ENCODE measurements around the gene PIK3R3. TPM values are rescaled to one million over a fixed set of nuclear protein-coding genes. Genes with fewer than 3 reads are reported as not detected.

The PIK3R3 gene
- total RNA-seq, 1 experiment from 2014 or later: 3.6 TPM

DNA sequence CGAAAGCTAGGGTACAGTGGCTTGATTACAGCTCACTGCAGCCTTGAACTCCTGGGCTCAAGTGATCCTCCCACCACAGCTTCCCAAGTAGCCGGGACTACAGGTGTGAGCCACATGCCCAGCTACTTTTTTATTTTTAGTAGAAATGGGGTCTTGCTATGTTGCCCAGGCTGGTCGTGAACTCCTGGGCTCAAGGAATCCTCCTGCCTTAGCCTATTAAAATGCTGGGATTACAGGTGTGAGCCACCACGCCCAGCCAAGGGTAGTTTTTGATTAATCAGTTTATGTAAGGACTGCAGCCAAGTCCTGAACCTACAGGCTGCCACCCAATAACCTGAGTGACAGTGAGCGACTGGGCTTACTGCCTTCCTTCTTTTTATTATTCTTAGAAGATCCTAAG lies 88.3 kb downstream of the PIK3R3 start:
- Mint-ChIP-seq H3K4me3 (ENCODE audit: unreplicated experiment) (no peak overlapping the region), H3K27me3 (ENCODE audit: insufficient read depth, unreplicated experiment) (no peaks in the 10 kb centered on the region), H3K36me3 (ENCODE audit: insufficient read depth, unreplicated experiment) (peaks cover 7% of the 10 kb centered on the region), H3K4me1 (ENCODE audit: low read depth, unreplicated experiment) (no peaks in the 10 kb centered on the region), H3K27ac (ENCODE audit: unreplicated experiment) (no peak overlapping the region), H3K9me3 (ENCODE audit: unreplicated experiment) (no peaks in the 10 kb centered on the region)
- H3K36me3 ChIP-seq (ENCODE audit: control insufficient read depth, insufficient read depth, low read length): no peaks in the 10 kb centered on the region
- TF ChIP-seq, protein P1, sequence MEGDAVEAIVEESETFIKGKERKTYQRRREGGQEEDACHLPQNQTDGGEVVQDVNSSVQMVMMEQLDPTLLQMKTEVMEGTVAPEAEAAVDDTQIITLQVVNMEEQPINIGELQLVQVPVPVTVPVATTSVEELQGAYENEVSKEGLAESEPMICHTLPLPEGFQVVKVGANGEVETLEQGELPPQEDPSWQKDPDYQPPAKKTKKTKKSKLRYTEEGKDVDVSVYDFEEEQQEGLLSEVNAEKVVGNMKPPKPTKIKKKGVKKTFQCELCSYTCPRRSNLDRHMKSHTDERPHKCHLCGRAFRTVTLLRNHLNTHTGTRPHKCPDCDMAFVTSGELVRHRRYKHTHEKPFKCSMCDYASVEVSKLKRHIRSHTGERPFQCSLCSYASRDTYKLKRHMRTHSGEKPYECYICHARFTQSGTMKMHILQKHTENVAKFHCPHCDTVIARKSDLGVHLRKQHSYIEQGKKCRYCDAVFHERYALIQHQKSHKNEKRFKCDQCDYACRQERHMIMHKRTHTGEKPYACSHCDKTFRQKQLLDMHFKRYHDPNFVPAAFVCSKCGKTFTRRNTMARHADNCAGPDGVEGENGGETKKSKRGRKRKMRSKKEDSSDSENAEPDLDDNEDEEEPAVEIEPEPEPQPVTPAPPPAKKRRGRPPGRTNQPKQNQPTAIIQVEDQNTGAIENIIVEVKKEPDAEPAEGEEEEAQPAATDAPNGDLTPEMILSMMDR (IDR thresholded peaks at IDR 0.05; ENCODE audit: insufficient read depth in 1 of 2, low read depth in 1 of 2, low read length in 1 of 2, severe bottlenecking in 1 of 2, unreplicated experiment in 1 of 2): no peak
- BruUV-seq (replicated peaks): no TSS peak
- no peaks in the 10 kb centered on the region for H3K9me3 ChIP-seq
- DNase-seq: no peak
- H3K27me3 ChIP-seq (replicated peaks; ENCODE audit: control insufficient read depth, insufficient read depth, low read length): no peaks in the 10 kb centered on the region
- H3K4me1 ChIP-seq: no peaks in the 10 kb centered on the region
- H3K4me3 ChIP-seq (ENCODE audit: low read depth, low read length): no peak overlapping the region
- ChIA-PET CTCF (no interaction called here), POLR2A (no interaction called here)
- intact Hi-C loops (cut with micrococcal nuclease; ENCODE audit: unreplicated experiment): no loop called here

DNA sequence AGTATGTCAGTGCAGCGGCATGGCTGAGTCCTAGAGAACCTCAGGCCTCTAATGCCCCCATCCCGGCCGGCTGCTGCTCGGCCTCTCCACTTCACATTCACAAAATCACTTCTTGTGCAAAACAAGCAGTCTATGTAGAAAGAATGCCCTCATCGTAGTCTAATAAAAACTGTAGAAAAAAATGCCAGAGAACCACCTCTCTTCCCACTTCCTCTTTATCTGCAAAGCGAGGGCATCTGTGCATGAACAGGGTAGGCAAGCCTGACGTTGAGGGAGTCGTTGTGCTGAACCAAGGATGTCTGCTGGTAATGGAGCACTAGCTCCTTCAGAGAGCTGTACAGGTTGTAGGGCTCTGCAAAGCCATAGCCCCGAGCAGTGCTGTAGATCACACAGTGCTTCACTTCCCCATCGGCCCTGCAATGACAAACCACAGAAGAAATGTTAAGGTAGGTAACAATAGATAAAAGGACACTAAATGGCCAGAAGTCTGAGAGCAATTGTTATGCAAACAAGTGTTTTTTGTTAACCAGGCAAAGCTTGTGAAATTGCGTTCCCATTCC lies 88.9 kb downstream of the PIK3R3 start:
- no TSS peak for BruUV-seq (replicated peaks)
- H3K4me3 ChIP-seq (ENCODE audit: low read depth, low read length): no peak overlapping the region
- Mint-ChIP-seq H3K4me3 (ENCODE audit: unreplicated experiment) (no peak overlapping the region), H3K36me3 (ENCODE audit: insufficient read depth, unreplicated experiment) (peaks cover 7% of the 10 kb centered on the region), H3K9me3 (ENCODE audit: unreplicated experiment) (no peaks in the 10 kb centered on the region), H3K27me3 (ENCODE audit: insufficient read depth, unreplicated experiment) (no peaks in the 10 kb centered on the region), H3K4me1 (ENCODE audit: low read depth, unreplicated experiment) (no peaks in the 10 kb centered on the region), H3K27ac (ENCODE audit: unreplicated experiment) (no peak overlapping the region)
- CTCF ChIA-PET: no interaction called here
- no peaks in the 10 kb centered on the region for H3K36me3 ChIP-seq (ENCODE audit: control insufficient read depth, insufficient read depth, low read length)
- TF ChIP-seq, protein P1 (IDR thresholded peaks at IDR 0.05; ENCODE audit: insufficient read depth in 1 of 2, low read depth in 1 of 2, low read length in 1 of 2, severe bottlenecking in 1 of 2, unreplicated experiment in 1 of 2): no peak
- no peaks in the 10 kb centered on the region for H3K27me3 ChIP-seq (replicated peaks; ENCODE audit: control insufficient read depth, insufficient read depth, low read length)
- POLR2A ChIA-PET: interaction anchor here (0.6 kb wide), 1 partner anchor 13 kb away, joined by 3 read pairs; no protein-coding TSS in a partner anchor
- H3K4me1 ChIP-seq: no peaks in the 10 kb centered on the region
- H3K9me3 ChIP-seq: no peaks in the 10 kb centered on the region
- no peak for DNase-seq
- intact Hi-C loops (cut with micrococcal nuclease; ENCODE audit: unreplicated experiment): no loop called here

DNA sequence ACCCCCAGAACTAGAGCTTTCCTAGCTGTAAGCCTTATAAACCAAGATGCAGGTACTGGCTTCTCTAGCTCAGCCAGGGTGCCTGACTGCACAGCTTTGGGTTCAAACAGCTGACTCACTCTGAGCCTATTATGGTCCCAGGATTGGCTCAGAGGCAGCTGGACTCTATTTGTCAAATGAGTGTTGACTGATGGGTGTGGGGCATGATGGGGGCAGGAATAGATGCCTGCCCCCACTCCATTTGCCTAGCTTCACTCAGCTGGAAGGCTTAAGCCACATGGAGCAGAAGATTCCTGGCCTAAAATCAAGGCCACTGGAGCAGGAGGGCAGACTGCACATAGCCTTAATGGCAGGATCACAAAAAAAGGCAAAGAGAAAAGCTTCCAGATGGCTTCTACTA lies 90.5 kb downstream of the PIK3R3 start:
- Mint-ChIP-seq H3K36me3 (ENCODE audit: insufficient read depth, unreplicated experiment) (peaks cover 7% of the 10 kb centered on the region), H3K27me3 (ENCODE audit: insufficient read depth, unreplicated experiment) (no peaks in the 10 kb centered on the region), H3K4me3 (ENCODE audit: unreplicated experiment) (no peak overlapping the region), H3K9me3 (ENCODE audit: unreplicated experiment) (no peaks in the 10 kb centered on the region), H3K4me1 (ENCODE audit: low read depth, unreplicated experiment) (no peaks in the 10 kb centered on the region), H3K27ac (ENCODE audit: unreplicated experiment) (no peak overlapping the region)
- intact Hi-C loops (cut with micrococcal nuclease; ENCODE audit: unreplicated experiment): no loop called here
- H3K4me1 ChIP-seq: no peaks in the 10 kb centered on the region
- no peaks in the 10 kb centered on the region for H3K9me3 ChIP-seq
- BruUV-seq (replicated peaks): no TSS peak
- no peaks in the 10 kb centered on the region for H3K36me3 ChIP-seq (ENCODE audit: control insufficient read depth, insufficient read depth, low read length)
- H3K4me3 ChIP-seq (ENCODE audit: low read depth, low read length): no peak overlapping the region
- ChIA-PET CTCF (interaction anchor here (1.2 kb wide), 1 partner anchor 182 kb away, joined by 5 read pairs; no protein-coding TSS in a partner anchor), POLR2A (no interaction called here)
- H3K27me3 ChIP-seq (replicated peaks; ENCODE audit: control insufficient read depth, insufficient read depth, low read length): no peaks in the 10 kb centered on the region
- no peak for DNase-seq
- TF ChIP-seq, protein P1 (IDR thresholded peaks at IDR 0.05; ENCODE audit: insufficient read depth in 1 of 2, low read depth in 1 of 2, low read length in 1 of 2, severe bottlenecking in 1 of 2, unreplicated experiment in 1 of 2): no peak
